ENCODE results near the gene CCNK.

Gene CCNK

GRCh38 chr14:99522457-99522891 is 41.3 kb downstream of the CCNK start:
- no peak overlapping the region for H3K4me2 ChIP-seq (ENCODE audit: low read length)
- H3K9me3 ChIP-seq (ENCODE audit: control insufficient read depth, low read length): no peaks in the 10 kb centered on the region
- peaks cover 18% of the 10 kb centered on the region for H3K79me2 ChIP-seq
- H3K36me3 ChIP-seq (ENCODE audit: control insufficient read depth, insufficient read depth, low read length): no peaks in the 10 kb centered on the region
- no peaks in the 10 kb centered on the region for H3K27me3 ChIP-seq (ENCODE audit: control insufficient read depth, insufficient read depth, low read length)
- H3K4me1 ChIP-seq: peaks cover 3% of the 10 kb centered on the region
- TF ChIP-seq CTCF (IDR thresholded peaks at IDR 0.05): no peak
- no peak overlapping the region for H3K4me3 ChIP-seq (ENCODE audit: low read depth, low read length)
- no peak overlapping the region for H2AFZ ChIP-seq
- H3K27ac ChIP-seq: no peak overlapping the region
- H3K9ac ChIP-seq: no peak overlapping the region

GRCh38 chr14:99522934-99523703 is 41.9 kb downstream of the CCNK start:
- no peak overlapping the region for H3K27ac ChIP-seq
- no peak overlapping the region for H3K4me3 ChIP-seq (ENCODE audit: low read depth, low read length)
- peaks cover 3% of the 10 kb centered on the region for H3K4me1 ChIP-seq
- H3K9me3 ChIP-seq (ENCODE audit: control insufficient read depth, low read length): no peaks in the 10 kb centered on the region
- H3K79me2 ChIP-seq: peaks cover 17% of the 10 kb centered on the region
- TF ChIP-seq CTCF (IDR thresholded peaks at IDR 0.05): no peak
- no peaks in the 10 kb centered on the region for H3K36me3 ChIP-seq (ENCODE audit: control insufficient read depth, insufficient read depth, low read length)
- no peak overlapping the region for H2AFZ ChIP-seq
- H3K27me3 ChIP-seq (ENCODE audit: control insufficient read depth, insufficient read depth, low read length): no peaks in the 10 kb centered on the region
- H3K4me2 ChIP-seq (ENCODE audit: low read length): no peak overlapping the region
- no peak overlapping the region for H3K9ac ChIP-seq

GRCh38 chr14:99523704-99524055 is 42.5 kb downstream of the CCNK start:
- Histone ChIP-seq H3K9ac (no peak overlapping the region), H3K4me3 (ENCODE audit: low read depth, low read length) (no peak overlapping the region), H3K27ac (no peak overlapping the region), H3K4me2 (ENCODE audit: low read length) (no peak overlapping the region), H3K9me3 (ENCODE audit: control insufficient read depth, low read length) (no peaks in the 10 kb centered on the region), H3K4me1 (peaks cover under 1% of the 10 kb centered on the region), H3K27me3 (ENCODE audit: control insufficient read depth, insufficient read depth, low read length) (no peaks in the 10 kb centered on the region), H3K79me2 (peaks cover 11% of the 10 kb centered on the region), H3K36me3 (ENCODE audit: control insufficient read depth, insufficient read depth, low read length) (no peaks in the 10 kb centered on the region), H2AFZ (no peak overlapping the region)
- TF ChIP-seq CTCF (IDR thresholded peaks at IDR 0.05): no peak

GRCh38 chr14:99524091-99524661 is 43.0 kb downstream of the CCNK start:
- Histone ChIP-seq H3K4me1 (no peaks in the 10 kb centered on the region), H3K4me2 (ENCODE audit: low read length) (no peak overlapping the region), H3K9me3 (ENCODE audit: control insufficient read depth, low read length) (no peaks in the 10 kb centered on the region), H3K79me2 (peaks cover 10% of the 10 kb centered on the region), H2AFZ (no peak overlapping the region), H3K27me3 (ENCODE audit: control insufficient read depth, insufficient read depth, low read length) (no peaks in the 10 kb centered on the region), H3K27ac (no peak overlapping the region), H3K9ac (no peak overlapping the region), H3K36me3 (ENCODE audit: control insufficient read depth, insufficient read depth, low read length) (no peaks in the 10 kb centered on the region), H3K4me3 (ENCODE audit: low read depth, low read length) (no peak overlapping the region)
- no peak for TF ChIP-seq CTCF (IDR thresholded peaks at IDR 0.05)
